ENCODE data around the gene CACNG1. TPM values are rescaled to one million over a fixed set of nuclear protein-coding genes. Genes with fewer than 3 reads are reported as not detected.

The CACNG1 gene
- total RNA-seq, 3 donors from 2014 or later, result not detected

GRCh38 chr17:67004181-67004580 lies 40.2 kb upstream of the CACNG1 start:
- no peak overlapping the region for H3K27ac ChIP-seq
- no peak for TF ChIP-seq POLR2A (IDR thresholded peaks at IDR 0.05)
- no peak for TF ChIP-seq POLR2AphosphoS5 (IDR thresholded peaks at IDR 0.05)
- TF ChIP-seq CTCF (IDR thresholded peaks at IDR 0.05), result no peak
- no peaks in the 10 kb centered on the region for H3K36me3 ChIP-seq
- no peaks in the 10 kb centered on the region for H3K27me3 ChIP-seq
- peaks cover 0 to 1% of the 10 kb centered on the region in 2 donors for H3K9me3 ChIP-seq
- intact Hi-C loops (cut with DNase I; ENCODE audit: low total_unique reads), result no loop called here
- DNase-seq (ENCODE audit: low spot score in 2 of 2), result no peak
- H3K4me1 ChIP-seq, result no peaks in the 10 kb centered on the region
- no peak overlapping the region for H3K4me3 ChIP-seq

GRCh38 chr17:67007266-67007665 lies 37.1 kb upstream of the CACNG1 start:
- Histone ChIP-seq H3K4me3 (no peak overlapping the region), H3K27ac (no peak overlapping the region), H3K36me3 (no peaks in the 10 kb centered on the region), H3K4me1 (no peaks in the 10 kb centered on the region), H3K27me3 (no peaks in the 10 kb centered on the region), H3K9me3 (peaks cover 0 to 6% of the 10 kb centered on the region in 2 donors)
- TF ChIP-seq POLR2A (IDR thresholded peaks at IDR 0.05), result no peak
- no peak for TF ChIP-seq CTCF (IDR thresholded peaks at IDR 0.05)
- no peak for TF ChIP-seq POLR2AphosphoS5 (IDR thresholded peaks at IDR 0.05)
- intact Hi-C loops (cut with DNase I; ENCODE audit: low total_unique reads), result no loop called here
- no peak for DNase-seq (ENCODE audit: low spot score in 2 of 2)

- peaks cover 0 to 6% of the 10 kb centered on the region in 2 donors for H3K9me3 ChIP-seq
Observed at GRCh38 chr17:67008101-67008500, 36.3 kb upstream of the CACNG1 start.

GRCh38 chr17:67011527-67012175 lies 32.7 kb upstream of the CACNG1 start:
- Histone ChIP-seq H3K36me3 (no peaks in the 10 kb centered on the region), H3K27ac (no peak overlapping the region), H3K27me3 (no peaks in the 10 kb centered on the region), H3K4me3 (no peak overlapping the region), H3K4me1 (no peaks in the 10 kb centered on the region), H3K9me3 (peaks cover 0 to 6% of the 10 kb centered on the region in 2 donors)
- intact Hi-C loops (cut with DNase I; ENCODE audit: low total_unique reads), result no loop called here
- TF ChIP-seq CTCF (IDR thresholded peaks at IDR 0.05) (no peak), POLR2A (IDR thresholded peaks at IDR 0.05) (no peak), POLR2AphosphoS5 (IDR thresholded peaks at IDR 0.05) (no peak)
- no peak for DNase-seq (ENCODE audit: low spot score in 2 of 2)

More at GRCh38 chr17:67008101-67008500, 36.3 kb upstream of the CACNG1 start:
- intact Hi-C loops (cut with DNase I; ENCODE audit: low total_unique reads), result no loop called here
- no peaks in the 10 kb centered on the region for H3K27me3 ChIP-seq
- no peak for DNase-seq (ENCODE audit: low spot score in 2 of 2)
- H3K4me1 ChIP-seq, result no peaks in the 10 kb centered on the region
- H3K27ac ChIP-seq, result no peak overlapping the region
- no peak overlapping the region for H3K4me3 ChIP-seq
- TF ChIP-seq POLR2AphosphoS5 (IDR thresholded peaks at IDR 0.05), result no peak
- TF ChIP-seq CTCF (IDR thresholded peaks at IDR 0.05), result no peak
- TF ChIP-seq POLR2A (IDR thresholded peaks at IDR 0.05), result no peak
- H3K36me3 ChIP-seq, result no peaks in the 10 kb centered on the region

- H3K9me3 ChIP-seq, result peaks cover 0 to 6% of the 10 kb centered on the region in 2 donors
- TF ChIP-seq POLR2AphosphoS5 (IDR thresholded peaks at IDR 0.05), result no peak
- TF ChIP-seq CTCF (IDR thresholded peaks at IDR 0.05), result no peak
- TF ChIP-seq POLR2A (IDR thresholded peaks at IDR 0.05), result no peak
- no peaks in the 10 kb centered on the region for H3K27me3 ChIP-seq
- DNase-seq (ENCODE audit: low spot score in 2 of 2), result no peak
- H3K4me3 ChIP-seq, result no peak overlapping the region
- H3K4me1 ChIP-seq, result no peaks in the 10 kb centered on the region
- intact Hi-C loops (cut with DNase I; ENCODE audit: low total_unique reads), result no loop called here
- no peaks in the 10 kb centered on the region for H3K36me3 ChIP-seq
- H3K27ac ChIP-seq, result no peak overlapping the region
Observed at GRCh38 chr17:67013891-67014290, 30.5 kb upstream of the CACNG1 start.
